HepG2 (cell line): ENCODE results near the gene IGSF21. TPM values are rescaled to one million over a fixed set of nuclear protein-coding genes. Genes with fewer than 3 reads are reported as not detected.
"Not testable (repeated sequence)": the region's sequence is repeated elsewhere in the genome, so short reads cannot be mapped to it uniquely, and the experiment has no call there.

Experiments
- ATAC-seq: fragments of 200-7000 bp; cut with Tn5 transposase; 3 replicates; pipeline ENCODE4 v1.9.1; 2020; ENCODE audit warnings: mild to moderate bottlenecking, moderate library complexity
- BruUV-seq: library from RNA; stranded (reverse); fragments of 400-500 nt; replicated peaks from 2 replicates; lab custom pipeline; 2021; lab: Mats Ljungman, UMichigan
- CTCF ChIA-PET: fragments of 300-600 bp; formaldehyde crosslinking; extraction: SDS; loops from one replicate; lab custom pipeline; 2021; ENCODE audit warnings: low total read pairs, inconsistent platforms, low intra/inter-chr PET ratio; lab: Yijun Ruan, JAX
- POLR2A ChIA-PET: fragments of 350-600 bp; sonication (Branson Sonifier 250); formaldehyde crosslinking; loops from one replicate; lab custom pipeline; 2020; ENCODE audit warnings: antibody characterized with exemption, inconsistent platforms; lab: Yijun Ruan, JAX
- DNase-seq: peaks from one replicate; pipeline ENCODE4 v3.0.0-alpha.2; 2015; ENCODE audit warnings: low spot score
- FAIRE-seq: peaks from 3 replicates; lab custom pipeline; 2011; peaks lifted over from hg19 to GRCh38; lab: Jason Lieb, UNC
- H2AFZ ChIP-seq: one replicate; pipeline ENCODE4 v1.6.1; 2011; ENCODE audit warnings: low read length, inconsistent platforms
- H3K27ac ChIP-seq: fragments of 300-600 bp; 3 replicates; pipeline ENCODE4 v1.8.0; 2011; ENCODE audit warnings: mixed run types, mild to moderate bottlenecking, mixed read lengths, low read length, inconsistent platforms; ENCODE audit not compliant: insufficient read depth; ENCODE audit errors: extremely low read length
- H3K27me3 ChIP-seq, 2 experiments: fragments of 200-600 bp in 1 of 2; 2 replicates in 1 of 2; 3 replicates in 1 of 2; pipeline versions ENCODE4 v1.6.0 to v1.8.0; 2011; ENCODE audit warnings: low read length in 2 of 2, mild to moderate bottlenecking in 2 of 2, moderate library complexity in 2 of 2, inconsistent platforms in 1 of 2; ENCODE audit not compliant: insufficient read depth in 2 of 2, control insufficient read depth in 1 of 2
- H3K36me3 ChIP-seq, 2 experiments: fragments of 200-600 bp in 1 of 2; replicated peaks in 1 of 2; 2 replicates in 1 of 2; 3 replicates in 1 of 2; pipeline versions ENCODE4 v1.5.1 to v1.8.0; 2011; ENCODE audit warnings: low read length in 2 of 2, inconsistent platforms in 1 of 2; ENCODE audit not compliant: insufficient read depth in 2 of 2, control insufficient read depth in 1 of 2
- H3K4me1 ChIP-seq: 2 replicates; pipeline ENCODE4 v1.5.1; 2012; ENCODE audit warnings: low read length, inconsistent platforms; ENCODE audit not compliant: insufficient read depth
- H3K4me2 ChIP-seq: 2 replicates; pipeline ENCODE4 v1.6.0; 2011; ENCODE audit warnings: low read depth, low read length, inconsistent platforms
- H3K4me3 ChIP-seq, 3 experiments: fragments of 200-600 bp in 1 of 3; sonication (generic), shearing (Covaris generic) in 1 of 3; replicated peaks in 1 of 3; 2 replicates each; pipeline ENCODE4 v1.5.1; 2011 to 2016; ENCODE audit warnings: low read length in 3 of 3, inconsistent platforms in 2 of 3, low read depth in 2 of 3, mild to moderate bottlenecking in 2 of 3, control low read depth in 1 of 3, mixed read lengths in 1 of 3; ENCODE audit not compliant: insufficient read depth in 1 of 3
- H3K79me2 ChIP-seq: one replicate; pipeline ENCODE4 v1.6.1; 2011; ENCODE audit warnings: low read length, inconsistent platforms; ENCODE audit not compliant: insufficient read depth
- H3K9ac ChIP-seq: 2 replicates; pipeline ENCODE4 v1.6.0; 2011; ENCODE audit warnings: mild to moderate bottlenecking, low read depth, low read length, inconsistent platforms; ENCODE audit not compliant: insufficient read depth
- H3K9me3 ChIP-seq: 2 replicates; pipeline ENCODE4 v1.5.1; 2012; ENCODE audit warnings: mild to moderate bottlenecking, low read length
- H4K20me1 ChIP-seq: 2 replicates; pipeline ENCODE4 v1.6.0; 2011; ENCODE audit warnings: inconsistent platforms, mild to moderate bottlenecking, low read length, moderate library complexity; ENCODE audit not compliant: insufficient read depth
- ZNF18 ChIP-seq: sonication (generic); formaldehyde crosslinking; IDR thresholded peaks from 2 replicates; pipeline ENCODE4 v1.8.0; 2022; ENCODE audit warnings: mild to moderate bottlenecking, missing genetic modification reagents; ENCODE audit not compliant: insufficient replicate concordance
- ZNF768 ChIP-seq: sonication (generic); formaldehyde crosslinking; IDR thresholded peaks from 2 replicates; pipeline ENCODE4 v1.4.0; 2020; ENCODE audit warnings: missing genetic modification reagents
- WGBS: methylation state at CpG from one replicate; pipeline ENCODE4 v1.1.6; 2017; ENCODE audit warnings: low lambda C conversion rate; 5-methylcytosine and 5-hydroxymethylcytosine counted together
- in situ Hi-C: cut with HindIII; loops from 2 replicates; pipeline ENCODE4 v1.10.0; 2017; ENCODE audit warnings: low pct_unique_long_range_greater_than_20kb; ENCODE audit not compliant: extremely low pct_ligation_motif_present
- intact Hi-C: fragments of 100-400 bp; cut with micrococcal nuclease; formaldehyde crosslinking; loops from one replicate; pipeline ENCODE4 v1.10.0; 2022; ENCODE audit not compliant: unreplicated experiment
- polyA plus RNA-seq, 8 experiments: library from polyadenylated mRNA; depleted of rRNA in 3 of 8; stranded (reverse) in 7 of 8; unstranded in 1 of 8; fragments of >200 nt; fragmentation: Illumina TruSeq in 4 of 8; extraction: Trizol in 4 of 8; gene quantifications; 2 replicates each; pipeline versions ENCODE4 v1.2.1 to v1.2.3, GENCODE V29; 2011 to 2016; ENCODE audit warnings: low read depth in 4 of 8, missing spikeins in 1 of 8, mixed read lengths in 1 of 8; ENCODE audit not compliant: insufficient read depth in 1 of 8
- total RNA-seq, 5 experiments: library from RNA; depleted of rRNA; stranded (reverse); fragments of >200 nt; fragmentation: Illumina TruSeq; extraction: Trizol; gene quantifications; 2 replicates each; pipeline ENCODE4 v1.2.3, GENCODE V29; 2016; ENCODE audit warnings: low read depth in 1 of 5

IGSF21 gene
- total and polyA plus RNA-seq, 2 of the 13 experiments (the other 11 are each of a cell fraction or from before 2014, with no cell fraction given): not detected

- no TSS peak for BruUV-seq
- TF ChIP-seq ZNF768 (CRISPR knock-in tag) (peak; percentile 67; the same call in 1 of the 2 replicates), ZNF18 (CRISPR knock-in tag) (no peak)
- 9% methylated on average over 6 of the region's 6 CpGs for WGBS
- peaks cover 4 to 50% of the 10 kb centered on the region in 2 experiments; a peak in 3 of 5 replicates for H3K27me3 ChIP-seq
- no peak overlapping the region for H3K4me3 ChIP-seq
- H3K4me1 ChIP-seq: no peaks in the 10 kb centered on the region
- DNase-seq (no peak), ATAC-seq (no peak), FAIRE-seq (no peak)
- no peaks in the 10 kb centered on the region for H3K79me2 ChIP-seq
- in situ Hi-C loops (no loop called here), intact Hi-C loops (no loop called here)
- H4K20me1 ChIP-seq: no peaks in the 10 kb centered on the region
- no peak overlapping the region for H3K9ac ChIP-seq
- ChIA-PET CTCF (no interaction called here), POLR2A (no interaction called here)
- H3K9me3 ChIP-seq: no peaks in the 10 kb centered on the region
- H2AFZ ChIP-seq: no peak overlapping the region
- H3K4me2 ChIP-seq: no peak overlapping the region
- H3K27ac ChIP-seq: no peak overlapping the region
- no peaks in the 10 kb centered on the region for H3K36me3 ChIP-seq
These were observed 54.1 kb downstream of the IGSF21 start for GRCh38 chr1:18161690-18162089.

- ATAC-seq, H3K4me1 ChIP-seq, H3K9me3 ChIP-seq, H2AFZ ChIP-seq, intact Hi-C loops, in situ Hi-C loops, H3K27ac ChIP-seq, H3K79me2 ChIP-seq, H3K36me3 ChIP-seq, FAIRE-seq, POLR2A ChIA-PET, H3K4me3 ChIP-seq, BruUV-seq, H3K4me2 ChIP-seq, DNase-seq, H4K20me1 ChIP-seq, CTCF ChIA-PET, H3K9ac ChIP-seq: not testable (repeated sequence)
- peaks cover 11 to 57% of the 10 kb centered on the region in 2 experiments; a peak in 4 of 5 replicates for H3K27me3 ChIP-seq
- 14% methylated on average over 2 of the region's 2 CpGs for WGBS
These were observed 58.0 kb downstream of the IGSF21 start for GRCh38 chr1:18165640-18166039.
